ENCODE measurements around the gene MYL3. TPM values are rescaled to one million over a fixed set of nuclear protein-coding genes. Genes with fewer than 3 reads are reported as not detected.

Gene MYL3
- total RNA-seq, 1 donor from 2014 or later: not detected

- DNase-seq: no peak
- peaks cover 3% of the 10 kb centered on the region for H3K9me3 Mint-ChIP-seq (ENCODE audit: unreplicated experiment)
- H3K4me1 Mint-ChIP-seq (ENCODE audit: low read depth, unreplicated experiment): no peaks in the 10 kb centered on the region
- H3K36me3 Mint-ChIP-seq (ENCODE audit: unreplicated experiment): no peaks in the 10 kb centered on the region
- H3K4me3 Mint-ChIP-seq (ENCODE audit: unreplicated experiment): no peak overlapping the region
- H3K27ac Mint-ChIP-seq (ENCODE audit: unreplicated experiment): no peak overlapping the region
- H3K27me3 Mint-ChIP-seq (ENCODE audit: unreplicated experiment): peaks cover 2% of the 10 kb centered on the region
- TF ChIP-seq, protein P1, sequence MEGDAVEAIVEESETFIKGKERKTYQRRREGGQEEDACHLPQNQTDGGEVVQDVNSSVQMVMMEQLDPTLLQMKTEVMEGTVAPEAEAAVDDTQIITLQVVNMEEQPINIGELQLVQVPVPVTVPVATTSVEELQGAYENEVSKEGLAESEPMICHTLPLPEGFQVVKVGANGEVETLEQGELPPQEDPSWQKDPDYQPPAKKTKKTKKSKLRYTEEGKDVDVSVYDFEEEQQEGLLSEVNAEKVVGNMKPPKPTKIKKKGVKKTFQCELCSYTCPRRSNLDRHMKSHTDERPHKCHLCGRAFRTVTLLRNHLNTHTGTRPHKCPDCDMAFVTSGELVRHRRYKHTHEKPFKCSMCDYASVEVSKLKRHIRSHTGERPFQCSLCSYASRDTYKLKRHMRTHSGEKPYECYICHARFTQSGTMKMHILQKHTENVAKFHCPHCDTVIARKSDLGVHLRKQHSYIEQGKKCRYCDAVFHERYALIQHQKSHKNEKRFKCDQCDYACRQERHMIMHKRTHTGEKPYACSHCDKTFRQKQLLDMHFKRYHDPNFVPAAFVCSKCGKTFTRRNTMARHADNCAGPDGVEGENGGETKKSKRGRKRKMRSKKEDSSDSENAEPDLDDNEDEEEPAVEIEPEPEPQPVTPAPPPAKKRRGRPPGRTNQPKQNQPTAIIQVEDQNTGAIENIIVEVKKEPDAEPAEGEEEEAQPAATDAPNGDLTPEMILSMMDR (IDR thresholded peaks at IDR 0.05; ENCODE audit: partially characterized antibody, unreplicated experiment): no peak
Observed at GRCh38 chr3:46908986-46909534, 45.8 kb upstream of the MYL3 start.

DNA sequence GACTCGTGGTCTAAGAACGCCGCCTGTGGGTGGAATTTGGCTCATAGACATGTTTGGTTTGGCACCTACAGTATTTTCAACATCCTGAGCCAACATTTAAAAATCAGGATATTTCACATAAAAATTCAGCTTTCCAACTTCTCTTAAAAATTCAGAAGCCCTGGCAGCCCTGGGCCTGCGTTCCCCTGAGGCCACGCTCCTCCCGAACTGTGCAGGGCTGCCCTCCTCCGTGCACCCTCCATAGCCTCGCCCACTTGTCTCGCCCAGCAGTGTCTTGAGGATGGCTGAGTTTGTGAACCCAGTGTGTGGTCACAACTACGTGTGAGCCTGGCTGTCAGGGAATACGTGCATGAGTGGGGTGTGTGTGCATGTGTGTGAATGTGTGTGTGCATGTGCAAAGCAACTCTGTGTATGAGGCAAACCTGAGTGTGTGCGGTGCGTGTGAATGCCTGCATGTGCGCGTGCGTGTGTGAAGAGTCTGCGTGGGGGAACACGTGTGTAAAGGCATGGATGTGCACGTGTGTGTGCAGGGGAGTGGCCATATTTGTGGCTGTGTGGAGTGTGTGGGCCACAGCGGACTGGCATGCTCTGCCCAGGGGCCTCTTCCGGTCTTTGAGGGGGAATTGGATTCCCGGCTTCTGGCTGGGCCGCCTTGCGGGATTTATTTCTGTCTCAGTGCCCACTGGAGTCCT, 45.2 kb upstream of the MYL3 start:
- no peak overlapping the region for H3K27ac Mint-ChIP-seq (ENCODE audit: unreplicated experiment)
- TF ChIP-seq, protein P1 (IDR thresholded peaks at IDR 0.05; ENCODE audit: partially characterized antibody, unreplicated experiment): no peak
- no peak for DNase-seq
- peaks cover 3% of the 10 kb centered on the region for H3K27me3 Mint-ChIP-seq (ENCODE audit: unreplicated experiment)
- no peak overlapping the region for H3K4me3 Mint-ChIP-seq (ENCODE audit: unreplicated experiment)
- H3K9me3 Mint-ChIP-seq (ENCODE audit: unreplicated experiment): peaks cover 3% of the 10 kb centered on the region
- H3K36me3 Mint-ChIP-seq (ENCODE audit: unreplicated experiment): no peaks in the 10 kb centered on the region
- no peaks in the 10 kb centered on the region for H3K4me1 Mint-ChIP-seq (ENCODE audit: low read depth, unreplicated experiment)

DNA sequence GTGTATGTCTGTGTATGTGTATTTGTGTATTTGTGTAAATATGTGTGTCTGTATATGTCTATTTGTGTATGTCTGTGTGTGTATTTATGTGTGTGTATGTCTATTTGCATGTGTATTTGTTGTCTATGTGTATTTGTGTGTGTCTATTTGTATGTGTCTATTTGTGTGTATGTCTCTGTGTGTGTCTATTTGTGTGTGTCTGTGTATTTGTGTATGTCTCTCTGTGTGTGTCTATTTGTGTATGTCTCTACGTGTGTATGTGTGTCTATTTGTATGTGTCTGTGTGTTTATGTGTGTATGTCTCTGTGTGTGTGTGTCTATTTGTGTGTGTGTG, 44.7 kb upstream of the MYL3 start:
- Mint-ChIP-seq H3K36me3 (ENCODE audit: unreplicated experiment) (no peaks in the 10 kb centered on the region), H3K4me1 (ENCODE audit: low read depth, unreplicated experiment) (no peaks in the 10 kb centered on the region), H3K9me3 (ENCODE audit: unreplicated experiment) (peaks cover 3% of the 10 kb centered on the region), H3K4me3 (ENCODE audit: unreplicated experiment) (no peak overlapping the region), H3K27ac (ENCODE audit: unreplicated experiment) (no peak overlapping the region), H3K27me3 (ENCODE audit: unreplicated experiment) (peaks cover 3% of the 10 kb centered on the region)
- no peak for DNase-seq
- TF ChIP-seq, protein P1 (IDR thresholded peaks at IDR 0.05; ENCODE audit: partially characterized antibody, unreplicated experiment): no peak

DNA sequence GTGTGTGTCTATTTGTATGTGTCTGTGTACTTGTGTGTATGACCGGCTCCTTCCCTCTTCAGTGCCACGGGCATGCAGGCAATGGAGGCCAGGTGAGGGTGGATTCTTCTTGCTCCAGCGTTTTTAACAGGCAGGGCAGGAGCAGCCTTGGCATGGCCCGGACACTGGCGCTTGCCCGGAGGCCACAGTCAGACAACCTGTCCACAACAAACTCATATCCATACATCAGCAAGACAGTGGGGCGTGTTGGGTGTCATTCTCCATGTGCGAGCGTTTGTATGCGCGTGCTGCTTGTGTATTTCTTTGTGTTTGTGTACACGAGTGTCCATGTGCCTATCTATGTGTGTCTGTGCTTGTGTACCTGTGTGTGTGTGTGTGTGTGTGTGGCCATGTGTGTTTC, 44.0 kb upstream of the MYL3 start:
- TF ChIP-seq, protein P1 (IDR thresholded peaks at IDR 0.05; ENCODE audit: partially characterized antibody, unreplicated experiment): no peak
- Mint-ChIP-seq H3K27me3 (ENCODE audit: unreplicated experiment) (peaks cover 3% of the 10 kb centered on the region), H3K27ac (ENCODE audit: unreplicated experiment) (no peak overlapping the region), H3K36me3 (ENCODE audit: unreplicated experiment) (no peaks in the 10 kb centered on the region), H3K4me1 (ENCODE audit: low read depth, unreplicated experiment) (no peaks in the 10 kb centered on the region), H3K4me3 (ENCODE audit: unreplicated experiment) (no peak overlapping the region), H3K9me3 (ENCODE audit: unreplicated experiment) (peaks cover 3% of the 10 kb centered on the region)
- DNase-seq: no peak

- no peaks in the 10 kb centered on the region for H3K36me3 Mint-ChIP-seq (ENCODE audit: unreplicated experiment)
- H3K4me1 Mint-ChIP-seq (ENCODE audit: low read depth, unreplicated experiment): no peaks in the 10 kb centered on the region
- H3K27me3 Mint-ChIP-seq (ENCODE audit: unreplicated experiment): peaks cover 3% of the 10 kb centered on the region
- H3K9me3 Mint-ChIP-seq (ENCODE audit: unreplicated experiment): peaks cover 3% of the 10 kb centered on the region
- H3K4me3 Mint-ChIP-seq (ENCODE audit: unreplicated experiment): no peak overlapping the region
- H3K27ac Mint-ChIP-seq (ENCODE audit: unreplicated experiment): no peak overlapping the region
- DNase-seq: no peak
- TF ChIP-seq, protein P1 (IDR thresholded peaks at IDR 0.05; ENCODE audit: partially characterized antibody, unreplicated experiment): no peak
Observed at GRCh38 chr3:46906471-46907058, 43.3 kb upstream of the MYL3 start.

Measured in glutamatergic neuron (in vitro differentiated cells).